Neural cell (in vitro differentiated cells): Measurements from ENCODE around the gene PRPS1L1. TPM values are rescaled to one million over a fixed set of nuclear protein-coding genes. Genes with fewer than 3 reads are reported as not detected.

Experiments
- H2AFZ ChIP-seq: fragments of 200-600, 300-800 bp; sonication (generic), shearing (Covaris generic); 2 replicates; pipeline ENCODE4 v1.6.0; 2014; ENCODE audit warnings: low read depth, mild to moderate bottlenecking, antibody characterized with exemption, low read length, moderate library complexity
- H3F3A ChIP-seq: fragments of 200-600 bp; shearing (Covaris generic); 2 replicates; pipeline ENCODE4 v1.6.1; 2016; ENCODE audit warnings: mild to moderate bottlenecking, moderate library complexity, mixed read lengths, antibody characterized with exemption, low read length; ENCODE audit not compliant: insufficient read depth, poor library complexity, severe bottlenecking
- H3K27ac ChIP-seq: fragments of 200-600, 300-800 bp; sonication (generic), shearing (Covaris generic); 2 replicates; pipeline ENCODE4 v1.5.1; 2014; ENCODE audit warnings: mild to moderate bottlenecking, low read length, moderate library complexity
- H3K27me3 ChIP-seq: fragments of 300-800, 200-600 bp; sonication (generic), shearing (Covaris generic); 2 replicates; pipeline ENCODE4 v1.6.0; 2014; ENCODE audit warnings: mild to moderate bottlenecking, low read depth, low read length, moderate library complexity; ENCODE audit not compliant: insufficient read depth
- H3K36me3 ChIP-seq: fragments of 300-800, 200-600 bp; sonication (generic), shearing (Covaris generic); 2 replicates; pipeline ENCODE4 v1.5.1; 2014; ENCODE audit warnings: mild to moderate bottlenecking, antibody characterized with exemption, low read length, moderate library complexity; ENCODE audit not compliant: insufficient read depth
- H3K4me2 ChIP-seq: fragments of 300-800, 200-600 bp; sonication (generic), shearing (Covaris generic); 2 replicates; pipeline ENCODE4 v1.6.0; 2014; ENCODE audit warnings: mild to moderate bottlenecking, low read length
- H3K4me3 ChIP-seq: fragments of 300-800, 200-600 bp; sonication (generic), shearing (Covaris generic); 2 replicates; pipeline ENCODE4 v1.5.1; 2014; ENCODE audit warnings: mild to moderate bottlenecking, low read length, moderate library complexity
- H3K79me2 ChIP-seq: fragments of 200-600 bp; shearing (Covaris generic); replicated peaks from 2 replicates; pipeline ENCODE4 v1.6.0; 2014; ENCODE audit warnings: mild to moderate bottlenecking, low read length, moderate library complexity; ENCODE audit not compliant: insufficient read depth
- H3K9ac ChIP-seq: fragments of 300-800, 200-600 bp; sonication (generic), shearing (Covaris generic); 2 replicates; pipeline ENCODE4 v1.6.1; 2016; ENCODE audit warnings: mild to moderate bottlenecking, low read length, mixed read lengths
- H3K9me2 ChIP-seq: fragments of 200-600 bp; shearing (Covaris generic); 2 replicates; pipeline ENCODE4 v1.6.1; 2016; ENCODE audit warnings: mild to moderate bottlenecking, low read length, mixed read lengths; ENCODE audit not compliant: insufficient read depth
- H3K9me3 ChIP-seq: fragments of 200-600, 300-800 bp; sonication (generic), shearing (Covaris generic); 2 replicates; pipeline ENCODE4 v1.6.1; 2016; ENCODE audit warnings: mild to moderate bottlenecking, mixed run types, low read length, moderate library complexity, mixed read lengths
- H4K20me1 ChIP-seq: fragments of 200-600 bp; shearing (Covaris generic); 2 replicates; pipeline ENCODE4 v1.6.1; 2016; ENCODE audit warnings: mild to moderate bottlenecking, mixed run types; ENCODE audit not compliant: insufficient read depth
- CTCF ChIP-seq: fragments of 450-650 bp; IDR thresholded peaks from 2 replicates; pipeline ENCODE4 v1.5.1; 2014; ENCODE audit warnings: antibody characterized with exemption, mild to moderate bottlenecking, moderate library complexity; ENCODE audit not compliant: poor library complexity, severe bottlenecking
- EP300 ChIP-seq: fragments of 450-650 bp; conservative IDR thresholded peaks from 2 replicates; pipeline ENCODE4 v1.6.1; 2014; ENCODE audit warnings: antibody characterized with exemption, mild to moderate bottlenecking, moderate library complexity; ENCODE audit not compliant: poor library complexity, severe bottlenecking
- EZH2 ChIP-seq: fragments of 200-600, 300-800 bp; shearing (Covaris generic), sonication (generic); IDR thresholded peaks from 2 replicates; pipeline ENCODE4 v1.6.1; 2014; ENCODE audit warnings: antibody characterized with exemption, low read length, borderline replicate concordance, mild to moderate bottlenecking; ENCODE audit not compliant: insufficient read depth, poor library complexity, severe bottlenecking
- MXI1 ChIP-seq: fragments of 450-650 bp; conservative IDR thresholded peaks from 2 replicates; pipeline ENCODE4 v1.6.1; 2014; ENCODE audit warnings: antibody characterized with exemption, mild to moderate bottlenecking; ENCODE audit not compliant: poor library complexity, severe bottlenecking
- POLR2AphosphoS5 ChIP-seq: IDR thresholded peaks from 2 replicates; pipeline ENCODE4 v1.6.1; 2012
- RAD21 ChIP-seq: fragments of 450-650 bp; conservative IDR thresholded peaks from 2 replicates; pipeline ENCODE4 v1.6.1; 2014; ENCODE audit warnings: antibody characterized with exemption, mild to moderate bottlenecking, moderate library complexity
- SMC3 ChIP-seq: fragments of 450-650 bp; conservative IDR thresholded peaks from 2 replicates; pipeline ENCODE4 v1.6.1; 2014; ENCODE audit warnings: antibody characterized with exemption, mild to moderate bottlenecking, moderate library complexity; ENCODE audit not compliant: poor library complexity
- TAF1 ChIP-seq: IDR thresholded peaks from 2 replicates; pipeline ENCODE4 v1.6.1; 2012; ENCODE audit warnings: low read depth
- polyA plus RNA-seq: library from polyadenylated mRNA; depleted of rRNA; stranded (reverse); fragments of >200 nt; gene quantifications from 2 replicates; pipeline ENCODE4 v1.2.3, GENCODE V29; 2014
- TF ChIP-seq, protein P1 (sequence below): IDR thresholded peaks from 2 replicates; pipeline ENCODE4 v1.6.1; 2012; ENCODE audit warnings: borderline replicate concordance

The PRPS1L1 gene
- polyA plus RNA-seq, 1 donor from 2014 or later = not detected

GRCh38 chr7:17990761-17991160, 36.9 kb downstream of the PRPS1L1 start:
- H3K4me2 ChIP-seq = no peak overlapping the region
- no peak overlapping the region for H3K27ac ChIP-seq
- no peaks in the 10 kb centered on the region for H3K9me3 ChIP-seq
- H3K79me2 ChIP-seq = no peaks in the 10 kb centered on the region
- no peaks in the 10 kb centered on the region for H3K9me2 ChIP-seq
- H3K36me3 ChIP-seq = no peaks in the 10 kb centered on the region
- no peaks in the 10 kb centered on the region for H4K20me1 ChIP-seq
- no peaks in the 10 kb centered on the region for H3F3A ChIP-seq
- no peaks in the 10 kb centered on the region for H3K27me3 ChIP-seq
- H3K9ac ChIP-seq = no peak overlapping the region
- no peak overlapping the region for H3K4me3 ChIP-seq
- TF ChIP-seq EP300 = no peak
- TF ChIP-seq EZH2 = no peak
- TF ChIP-seq RAD21 = no peak
- no peak for TF ChIP-seq CTCF
- TF ChIP-seq MXI1 = no peak
- TF ChIP-seq TAF1 = no peak
- TF ChIP-seq SMC3 = no peak
- TF ChIP-seq, protein P1, sequence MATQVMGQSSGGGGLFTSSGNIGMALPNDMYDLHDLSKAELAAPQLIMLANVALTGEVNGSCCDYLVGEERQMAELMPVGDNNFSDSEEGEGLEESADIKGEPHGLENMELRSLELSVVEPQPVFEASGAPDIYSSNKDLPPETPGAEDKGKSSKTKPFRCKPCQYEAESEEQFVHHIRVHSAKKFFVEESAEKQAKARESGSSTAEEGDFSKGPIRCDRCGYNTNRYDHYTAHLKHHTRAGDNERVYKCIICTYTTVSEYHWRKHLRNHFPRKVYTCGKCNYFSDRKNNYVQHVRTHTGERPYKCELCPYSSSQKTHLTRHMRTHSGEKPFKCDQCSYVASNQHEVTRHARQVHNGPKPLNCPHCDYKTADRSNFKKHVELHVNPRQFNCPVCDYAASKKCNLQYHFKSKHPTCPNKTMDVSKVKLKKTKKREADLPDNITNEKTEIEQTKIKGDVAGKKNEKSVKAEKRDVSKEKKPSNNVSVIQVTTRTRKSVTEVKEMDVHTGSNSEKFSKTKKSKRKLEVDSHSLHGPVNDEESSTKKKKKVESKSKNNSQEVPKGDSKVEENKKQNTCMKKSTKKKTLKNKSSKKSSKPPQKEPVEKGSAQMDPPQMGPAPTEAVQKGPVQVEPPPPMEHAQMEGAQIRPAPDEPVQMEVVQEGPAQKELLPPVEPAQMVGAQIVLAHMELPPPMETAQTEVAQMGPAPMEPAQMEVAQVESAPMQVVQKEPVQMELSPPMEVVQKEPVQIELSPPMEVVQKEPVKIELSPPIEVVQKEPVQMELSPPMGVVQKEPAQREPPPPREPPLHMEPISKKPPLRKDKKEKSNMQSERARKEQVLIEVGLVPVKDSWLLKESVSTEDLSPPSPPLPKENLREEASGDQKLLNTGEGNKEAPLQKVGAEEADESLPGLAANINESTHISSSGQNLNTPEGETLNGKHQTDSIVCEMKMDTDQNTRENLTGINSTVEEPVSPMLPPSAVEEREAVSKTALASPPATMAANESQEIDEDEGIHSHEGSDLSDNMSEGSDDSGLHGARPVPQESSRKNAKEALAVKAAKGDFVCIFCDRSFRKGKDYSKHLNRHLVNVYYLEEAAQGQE = no peak
- no peak for TF ChIP-seq POLR2AphosphoS5
- no peak overlapping the region for H2AFZ ChIP-seq

- H3F3A ChIP-seq = no peaks in the 10 kb centered on the region
Measured at GRCh38 chr7:17989546-17989945, 38.1 kb downstream of the PRPS1L1 start.

More at GRCh38 chr7:17989546-17989945, 38.1 kb downstream of the PRPS1L1 start:
- H2AFZ ChIP-seq = no peak overlapping the region
- no peak overlapping the region for H3K4me3 ChIP-seq
- H3K9me3 ChIP-seq = no peaks in the 10 kb centered on the region
- no peak overlapping the region for H3K9ac ChIP-seq
- no peaks in the 10 kb centered on the region for H3K27me3 ChIP-seq
- TF ChIP-seq, protein P1 = no peak
- no peak for TF ChIP-seq EP300
- TF ChIP-seq SMC3 = no peak
- no peak for TF ChIP-seq POLR2AphosphoS5
- no peak for TF ChIP-seq CTCF
- no peak for TF ChIP-seq MXI1
- TF ChIP-seq RAD21 = no peak
- TF ChIP-seq TAF1 = no peak
- no peak overlapping the region for H3K4me2 ChIP-seq
- no peak overlapping the region for H3K27ac ChIP-seq
- H4K20me1 ChIP-seq = no peaks in the 10 kb centered on the region
- H3K9me2 ChIP-seq = no peaks in the 10 kb centered on the region
- no peaks in the 10 kb centered on the region for H3K79me2 ChIP-seq
- no peaks in the 10 kb centered on the region for H3K36me3 ChIP-seq
